Keratinocyte (primary cell): Measurements from ENCODE around the gene OPHN1. TPM values are rescaled to one million over a fixed set of nuclear protein-coding genes. Genes with fewer than 3 reads are reported as not detected.

ENCODE experiments used
- DNase-seq: peaks from one replicate; pipeline ENCODE4 v3.0.0-alpha.2; 2011; ENCODE audit warnings: low read depth, missing footprints, low spot score
- FAIRE-seq: peaks from 2 replicates; lab custom pipeline; 2011; peaks lifted over from hg19 to GRCh38; lab: Jason Lieb, UNC
- H2AFZ ChIP-seq: 2 replicates; pipeline ENCODE4 v1.6.0; 2012; ENCODE audit warnings: low read length, control low read depth, inconsistent platforms; ENCODE audit not compliant: control insufficient read depth
- H3K27ac ChIP-seq: 2 replicates; pipeline ENCODE4 v1.5.1; 2011; ENCODE audit warnings: low read length; ENCODE audit not compliant: control insufficient read depth, insufficient read depth
- H3K27me3 ChIP-seq: 3 replicates; pipeline ENCODE4 v1.6.0; 2011; ENCODE audit warnings: low read length; ENCODE audit not compliant: control insufficient read depth, insufficient read depth; ENCODE audit errors: extremely low read depth
- H3K36me3 ChIP-seq, 2 experiments: 2 replicates in 1 of 2; 3 replicates in 1 of 2; pipeline ENCODE4 v1.5.1; 2011; ENCODE audit warnings: low read length in 2 of 2, mild to moderate bottlenecking in 1 of 2; ENCODE audit not compliant: control insufficient read depth in 2 of 2, insufficient read depth in 2 of 2; ENCODE audit errors: extremely low read depth in 1 of 2
- H3K4me1 ChIP-seq: 3 replicates; pipeline ENCODE4 v1.5.1; 2011; ENCODE audit warnings: low read length; ENCODE audit not compliant: control insufficient read depth, insufficient read depth; ENCODE audit errors: extremely low read depth
- H3K4me2 ChIP-seq: 3 replicates; pipeline ENCODE4 v1.6.0; 2011; ENCODE audit warnings: low read depth, low read length; ENCODE audit not compliant: control insufficient read depth, insufficient read depth; ENCODE audit errors: extremely low read depth
- H3K4me3 ChIP-seq, 3 experiments: fragments of 200-600 bp in 1 of 3; sonication (generic) in 1 of 3; 2 replicates in 2 of 3; 3 replicates in 1 of 3; pipeline ENCODE4 v1.5.1; 2011 to 2016; ENCODE audit warnings: low read length in 3 of 3, mild to moderate bottlenecking in 3 of 3, control low read depth in 2 of 3, inconsistent platforms in 1 of 3, low read depth in 1 of 3, mixed read lengths in 1 of 3, mixed run types in 1 of 3, moderate library complexity in 1 of 3; ENCODE audit not compliant: control insufficient read depth in 2 of 3, insufficient read depth in 2 of 3; ENCODE audit errors: extremely low read depth in 1 of 3
- H3K79me2 ChIP-seq: 2 replicates; pipeline ENCODE4 v1.6.0; 2012; ENCODE audit warnings: low read length; ENCODE audit not compliant: control insufficient read depth, insufficient read depth
- H3K9ac ChIP-seq: 3 replicates; pipeline ENCODE4 v1.6.0; 2011; ENCODE audit warnings: low read length; ENCODE audit not compliant: control insufficient read depth, insufficient read depth; ENCODE audit errors: extremely low read depth
- H3K9me1 ChIP-seq: 3 replicates; pipeline ENCODE4 v1.6.0; 2011; ENCODE audit warnings: low read length; ENCODE audit not compliant: control insufficient read depth, insufficient read depth; ENCODE audit errors: extremely low read depth
- H3K9me3 ChIP-seq: 2 replicates; pipeline ENCODE4 v1.5.1; 2012; ENCODE audit warnings: low read depth, low read length; ENCODE audit not compliant: control insufficient read depth
- H4K20me1 ChIP-seq: 3 replicates; pipeline ENCODE4 v1.6.0; 2011; ENCODE audit warnings: low read length; ENCODE audit not compliant: control insufficient read depth, insufficient read depth; ENCODE audit errors: extremely low read depth
- CTCF ChIP-seq, 3 experiments: IDR thresholded peaks in 1 of 3; conservative IDR thresholded peaks in 1 of 3; optimal IDR thresholded peaks in 1 of 3; 2 replicates in 2 of 3; 3 replicates in 1 of 3; pipeline versions ENCODE3 to v1.5.1; 2011; ENCODE audit warnings: low read length in 3 of 3, mild to moderate bottlenecking in 3 of 3, moderate library complexity in 2 of 3, control low read depth in 1 of 3, inconsistent platforms in 1 of 3; ENCODE audit not compliant: insufficient read depth in 2 of 3; ENCODE audit errors: extremely low read depth in 1 of 3
- EZH2 ChIP-seq: IDR thresholded peaks from one replicate; pipeline ENCODE4 v1.6.1; 2012; ENCODE audit warnings: inconsistent platforms, mild to moderate bottlenecking, low read length, moderate library complexity
- dilution Hi-C: fragments of 300-500 bp; cut with MboI; formaldehyde crosslinking; loops from one replicate; pipeline ENCODE4 v1.7.0; 2020; ENCODE audit warnings: low sequenced_read_pairs; ENCODE audit not compliant: extremely low pct_ligation_motif_present
- polyA plus RNA-seq, 5 experiments: library from polyadenylated mRNA; depleted of rRNA in 3 of 5; stranded (reverse) in 3 of 5; stranded (forward) in 1 of 5; unstranded in 1 of 5; fragments of >200 nt; gene quantifications; 1 replicate in 1 of 5; 2 replicates in 3 of 5; 3 replicates in 1 of 5; pipeline versions ENCODE4 v1.2.1 to v1.2.3, GENCODE V29; 2011 to 2012; ENCODE audit warnings: missing spikeins in 2 of 5, low read depth in 1 of 5, low replicate concordance in 1 of 5

OPHN1 gene
- polyA plus RNA-seq, 1 donor (not counting 4 experiments of a cell fraction or from before 2014, with no cell fraction given) = 3.1 TPM

- no peaks in the 10 kb centered on the region for H3K27me3 ChIP-seq
- TF ChIP-seq CTCF (optimal IDR thresholded peaks at IDR 0.05 in 1 of 3, IDR thresholded peaks at IDR 0.05 in 1 of 3, conservative IDR thresholded peaks at IDR 0.05 in 1 of 3; ENCODE audit: extremely low read depth in 1 of 3, insufficient read depth in 2 of 3, low read length in 3 of 3) (no peak), EZH2 (no peak)
- no peaks in the 10 kb centered on the region for H4K20me1 ChIP-seq
- no peaks in the 10 kb centered on the region for H3K9me1 ChIP-seq
- H3K4me1 ChIP-seq = peaks cover 10% of the 10 kb centered on the region
- no peak overlapping the region for H3K4me2 ChIP-seq
- H3K27ac ChIP-seq = no peak overlapping the region
- no peak overlapping the region for H3K4me3 ChIP-seq
- H3K79me2 ChIP-seq = peaks cover 4% of the 10 kb centered on the region
- H2AFZ ChIP-seq = no peak overlapping the region
- no peak overlapping the region for H3K9ac ChIP-seq
- H3K9me3 ChIP-seq = no peaks in the 10 kb centered on the region
- DNase-seq (no peak), FAIRE-seq (no peak)
- dilution Hi-C loops = no loop called here
- H3K36me3 ChIP-seq = no peaks in the 10 kb centered on the region
Observed at GRCh38 chrX:68416592-68416991, 16.7 kb downstream of the OPHN1 start.

GRCh38 chrX:68415316-68415715 is 18.0 kb downstream of the OPHN1 start:
- no peak overlapping the region for H3K9ac ChIP-seq
- no peaks in the 10 kb centered on the region for H4K20me1 ChIP-seq
- peaks cover 10% of the 10 kb centered on the region for H3K4me1 ChIP-seq
- H3K27ac ChIP-seq = no peak overlapping the region
- peaks cover 4% of the 10 kb centered on the region for H3K79me2 ChIP-seq
- H3K9me1 ChIP-seq = no peaks in the 10 kb centered on the region
- H3K9me3 ChIP-seq = no peaks in the 10 kb centered on the region
- H2AFZ ChIP-seq = no peak overlapping the region
- no peaks in the 10 kb centered on the region for H3K27me3 ChIP-seq
- FAIRE-seq (no peak), DNase-seq (no peak)
- no peaks in the 10 kb centered on the region for H3K36me3 ChIP-seq
- H3K4me2 ChIP-seq = no peak overlapping the region
- no peak for TF ChIP-seq CTCF (optimal IDR thresholded peaks at IDR 0.05 in 1 of 3, IDR thresholded peaks at IDR 0.05 in 1 of 3, conservative IDR thresholded peaks at IDR 0.05 in 1 of 3; ENCODE audit: extremely low read depth in 1 of 3, insufficient read depth in 2 of 3, low read length in 3 of 3)
- TF ChIP-seq EZH2 = no peak
- dilution Hi-C loops = no loop called here
- no peak overlapping the region for H3K4me3 ChIP-seq
